ENCODE data around the gene TMTC1.

DNA sequence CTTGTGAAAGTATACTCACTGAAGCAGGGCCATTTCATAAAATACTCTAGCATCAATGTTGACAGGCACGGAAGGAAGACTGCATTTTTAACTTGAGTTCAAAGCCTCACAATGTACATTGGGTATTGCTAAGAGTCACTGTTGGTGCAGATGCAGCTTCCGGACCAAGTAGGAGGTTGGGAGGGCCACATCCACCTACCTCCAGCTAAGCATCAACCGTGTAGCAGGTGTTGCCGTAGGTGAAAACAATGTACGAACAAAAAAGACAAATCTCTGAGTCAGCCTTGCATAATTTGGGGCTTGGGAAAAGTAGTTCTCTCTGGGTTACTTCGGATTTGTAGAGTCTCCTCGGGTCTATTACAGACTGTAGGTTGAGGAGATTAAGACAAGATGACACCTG lies 48.1 kb downstream of the TMTC1 start:
- TF ChIP-seq POLR2A (IDR thresholded peaks at IDR 0.05; ENCODE audit: extremely low read depth, insufficient read length) = no peak
- TF ChIP-seq, protein P1, sequence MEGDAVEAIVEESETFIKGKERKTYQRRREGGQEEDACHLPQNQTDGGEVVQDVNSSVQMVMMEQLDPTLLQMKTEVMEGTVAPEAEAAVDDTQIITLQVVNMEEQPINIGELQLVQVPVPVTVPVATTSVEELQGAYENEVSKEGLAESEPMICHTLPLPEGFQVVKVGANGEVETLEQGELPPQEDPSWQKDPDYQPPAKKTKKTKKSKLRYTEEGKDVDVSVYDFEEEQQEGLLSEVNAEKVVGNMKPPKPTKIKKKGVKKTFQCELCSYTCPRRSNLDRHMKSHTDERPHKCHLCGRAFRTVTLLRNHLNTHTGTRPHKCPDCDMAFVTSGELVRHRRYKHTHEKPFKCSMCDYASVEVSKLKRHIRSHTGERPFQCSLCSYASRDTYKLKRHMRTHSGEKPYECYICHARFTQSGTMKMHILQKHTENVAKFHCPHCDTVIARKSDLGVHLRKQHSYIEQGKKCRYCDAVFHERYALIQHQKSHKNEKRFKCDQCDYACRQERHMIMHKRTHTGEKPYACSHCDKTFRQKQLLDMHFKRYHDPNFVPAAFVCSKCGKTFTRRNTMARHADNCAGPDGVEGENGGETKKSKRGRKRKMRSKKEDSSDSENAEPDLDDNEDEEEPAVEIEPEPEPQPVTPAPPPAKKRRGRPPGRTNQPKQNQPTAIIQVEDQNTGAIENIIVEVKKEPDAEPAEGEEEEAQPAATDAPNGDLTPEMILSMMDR (IDR thresholded peaks at IDR 0.05; ENCODE audit: low read depth, low read length) = no peak

Data from NB4 (cell line).